IPS-NIHi7 (cell line): ENCODE results near the gene GSC.
"Not testable (repeated sequence)": the region's sequence is repeated elsewhere in the genome, so short reads cannot be mapped to it uniquely, and the experiment has no call there.

Experiments
- DNase-seq: peaks from one replicate; pipeline ENCODE4 v3.0.0; 2012; ENCODE audit warnings: mixed read lengths; ENCODE audit errors: extremely low spot score

Gene GSC

GRCh38 chr14:94746131-94746530, 23.8 kb downstream of the GSC start:
- no peak for DNase-seq

GRCh38 chr14:94738751-94739150, 31.2 kb downstream of the GSC start:
- no peak for DNase-seq

DNA sequence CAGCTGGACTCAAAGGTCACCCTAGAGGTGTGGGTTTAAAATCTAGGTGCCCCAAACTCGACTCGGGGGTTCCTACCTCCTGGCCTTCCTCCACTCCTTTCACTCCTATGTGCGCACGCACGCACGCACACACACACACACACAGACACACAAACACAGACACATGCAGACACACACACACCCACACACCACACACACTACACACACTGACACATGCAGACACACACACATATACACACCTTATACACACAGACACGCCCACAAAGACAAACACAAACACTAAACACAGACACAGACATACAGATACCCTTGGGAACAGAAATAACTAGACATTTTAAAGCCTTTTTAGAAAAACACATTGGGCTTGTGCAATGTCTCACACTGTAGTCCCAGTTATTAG, 31.8 kb downstream of the GSC start:
- DNase-seq = no peak

DNA sequence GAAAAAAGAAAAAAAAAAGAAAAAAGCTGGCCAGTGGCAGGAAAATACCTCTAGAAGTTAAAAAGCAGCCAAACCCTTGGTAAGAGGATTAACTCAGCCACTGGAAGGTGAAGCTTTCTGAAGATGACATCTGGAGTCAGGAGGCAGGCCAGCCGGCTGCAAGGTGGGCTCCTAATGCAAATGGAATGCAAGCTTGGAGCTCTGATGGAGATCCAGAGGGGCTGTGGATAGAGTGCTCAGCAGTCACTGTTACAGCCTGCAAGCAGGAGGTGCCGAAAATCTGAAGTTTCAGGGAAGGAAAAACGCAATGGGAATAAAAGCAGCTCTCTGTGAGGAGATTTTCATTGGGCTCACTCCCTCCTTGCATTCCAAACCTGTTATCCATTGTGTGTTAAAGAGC, 41.0 kb downstream of the GSC start:
- DNase-seq = no peak

GRCh38 chr14:94728440-94728839, 41.5 kb downstream of the GSC start:
- DNase-seq = not testable (repeated sequence)

- DNase-seq = not testable (repeated sequence)
Measured at GRCh38 chr14:94726649-94727048, 43.3 kb downstream of the GSC start.

GRCh38 chr14:94724993-94725392, 44.9 kb downstream of the GSC start:
- DNase-seq = no peak

DNA sequence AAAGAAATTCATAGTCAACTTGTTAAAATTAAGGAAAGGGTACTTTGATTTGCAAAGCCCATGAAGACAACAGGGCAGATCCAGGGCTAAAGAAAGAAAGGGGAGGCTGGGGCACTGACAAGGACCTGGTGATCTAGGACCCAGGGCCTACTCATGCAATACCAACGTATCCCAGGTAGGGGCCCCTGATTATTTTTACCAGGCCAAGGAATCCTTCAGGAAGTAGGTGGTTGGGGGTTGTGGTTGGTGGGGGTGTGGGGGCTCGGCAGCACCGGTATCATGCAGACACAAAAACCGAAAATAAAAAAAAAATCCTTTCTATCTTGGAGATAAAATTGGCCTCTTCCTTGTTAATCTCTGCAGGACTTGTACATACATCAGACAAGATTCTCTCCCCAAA, 47.5 kb downstream of the GSC start:
- DNase-seq = no peak
